Measurements from ENCODE around the gene TMEM158. TPM values are rescaled to one million over a fixed set of nuclear protein-coding genes. Genes with fewer than 3 reads are reported as not detected.

The TMEM158 gene
- total and polyA plus RNA-seq, 11 donors, result 0.31 to 3.3 (median 0.58) TPM

DNA sequence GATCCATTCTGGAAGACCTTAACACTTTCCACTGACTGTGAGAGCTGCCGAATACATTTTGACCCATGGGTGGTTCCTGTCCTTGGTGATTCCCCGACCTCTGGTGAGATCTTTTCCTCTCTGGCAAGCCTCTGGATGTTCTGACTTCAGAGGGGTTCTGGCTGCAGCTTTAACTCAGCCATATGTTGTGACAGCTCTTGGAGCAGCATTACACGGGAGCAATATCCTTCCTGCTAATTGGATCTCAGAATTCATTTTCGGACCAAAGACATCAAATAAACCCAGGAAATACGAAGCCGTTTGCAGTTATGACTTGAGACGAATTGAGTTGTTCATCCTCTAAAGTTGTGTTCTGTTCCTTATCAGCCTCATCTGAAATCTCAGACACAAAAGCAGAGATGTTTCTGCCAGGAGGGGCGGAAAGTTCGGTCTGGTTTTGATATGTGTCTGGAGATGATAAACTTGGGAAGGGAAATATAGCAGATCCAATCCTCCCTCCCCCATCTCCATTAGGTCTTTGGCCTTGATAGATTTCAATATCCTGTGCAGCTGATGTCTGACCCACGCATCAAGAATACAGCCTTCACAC, 10.0 kb downstream of the TMEM158 start:
- no peak for DNase-seq
- H3K27me3 ChIP-seq, result peaks cover 0 to 26% (median under 1%) of the 10 kb centered on the region in 9 donors
- ATAC-seq, result no peak
- no peak overlapping the region for H3K4me3 ChIP-seq
- H3K9me3 ChIP-seq, result no peaks in the 10 kb centered on the region
- no peaks in the 10 kb centered on the region for H3K4me1 ChIP-seq
- intact Hi-C loops (cut with DNase I), result loop anchor here in 3 of 10 donors (5.0 to 10.0 kb wide), 2 partner anchors 271 to 279 kb away; no protein-coding TSS in a partner anchor
- no peaks in the 10 kb centered on the region for H3K36me3 ChIP-seq
- WGBS, 4 donors, result 65 to 73% (median 69%) methylated on average over 10 of the region's 10 CpGs
- H3K27ac ChIP-seq, result no peak overlapping the region
- TF ChIP-seq, protein P1, sequence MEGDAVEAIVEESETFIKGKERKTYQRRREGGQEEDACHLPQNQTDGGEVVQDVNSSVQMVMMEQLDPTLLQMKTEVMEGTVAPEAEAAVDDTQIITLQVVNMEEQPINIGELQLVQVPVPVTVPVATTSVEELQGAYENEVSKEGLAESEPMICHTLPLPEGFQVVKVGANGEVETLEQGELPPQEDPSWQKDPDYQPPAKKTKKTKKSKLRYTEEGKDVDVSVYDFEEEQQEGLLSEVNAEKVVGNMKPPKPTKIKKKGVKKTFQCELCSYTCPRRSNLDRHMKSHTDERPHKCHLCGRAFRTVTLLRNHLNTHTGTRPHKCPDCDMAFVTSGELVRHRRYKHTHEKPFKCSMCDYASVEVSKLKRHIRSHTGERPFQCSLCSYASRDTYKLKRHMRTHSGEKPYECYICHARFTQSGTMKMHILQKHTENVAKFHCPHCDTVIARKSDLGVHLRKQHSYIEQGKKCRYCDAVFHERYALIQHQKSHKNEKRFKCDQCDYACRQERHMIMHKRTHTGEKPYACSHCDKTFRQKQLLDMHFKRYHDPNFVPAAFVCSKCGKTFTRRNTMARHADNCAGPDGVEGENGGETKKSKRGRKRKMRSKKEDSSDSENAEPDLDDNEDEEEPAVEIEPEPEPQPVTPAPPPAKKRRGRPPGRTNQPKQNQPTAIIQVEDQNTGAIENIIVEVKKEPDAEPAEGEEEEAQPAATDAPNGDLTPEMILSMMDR (IDR thresholded peaks at IDR 0.05), result no peak
- no peak for TF ChIP-seq POLR2A (IDR thresholded peaks at IDR 0.05)

DNA sequence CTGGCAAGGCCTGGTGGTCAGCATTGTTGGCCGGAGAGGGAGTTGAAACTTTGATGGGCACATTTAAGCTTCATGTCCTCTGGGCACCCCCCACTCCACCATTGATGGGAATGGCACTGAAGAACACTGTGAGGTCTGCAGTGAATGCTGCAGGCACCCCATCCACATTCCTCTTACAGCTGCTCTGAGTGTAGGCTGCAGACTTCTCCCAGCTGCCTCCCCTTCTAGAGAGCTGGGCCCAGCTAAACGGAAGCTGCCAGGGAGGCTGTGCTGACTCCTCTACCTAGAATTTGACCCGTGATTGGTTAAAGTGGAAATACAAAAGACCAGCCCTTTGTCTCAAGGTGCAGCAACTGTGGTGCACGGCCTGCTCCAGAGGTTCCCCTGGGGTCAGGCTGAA, 10.6 kb downstream of the TMEM158 start:
- Histone ChIP-seq H3K27me3 (peaks cover 0 to 25% (median 2%) of the 10 kb centered on the region in 9 donors), H3K9me3 (no peaks in the 10 kb centered on the region), H3K4me1 (peaks cover 0 to 4% (median 0%) of the 10 kb centered on the region in 12 donors), H3K4me3 (no peak overlapping the region), H3K27ac (no peak overlapping the region), H3K36me3 (no peaks in the 10 kb centered on the region)
- intact Hi-C loops (cut with DNase I), result loop anchor here in 3 of 10 donors (5.0 to 10.0 kb wide), 2 partner anchors 272 to 279 kb away; no protein-coding TSS in a partner anchor
- WGBS, 4 donors, result 71 to 89% (median 79%) methylated on average over 2 to 4 of the region's 4 CpGs
- ATAC-seq (no peak), DNase-seq (no peak)
- no peak for TF ChIP-seq POLR2A (IDR thresholded peaks at IDR 0.05)
- TF ChIP-seq, protein P1 (IDR thresholded peaks at IDR 0.05), result no peak

DNA sequence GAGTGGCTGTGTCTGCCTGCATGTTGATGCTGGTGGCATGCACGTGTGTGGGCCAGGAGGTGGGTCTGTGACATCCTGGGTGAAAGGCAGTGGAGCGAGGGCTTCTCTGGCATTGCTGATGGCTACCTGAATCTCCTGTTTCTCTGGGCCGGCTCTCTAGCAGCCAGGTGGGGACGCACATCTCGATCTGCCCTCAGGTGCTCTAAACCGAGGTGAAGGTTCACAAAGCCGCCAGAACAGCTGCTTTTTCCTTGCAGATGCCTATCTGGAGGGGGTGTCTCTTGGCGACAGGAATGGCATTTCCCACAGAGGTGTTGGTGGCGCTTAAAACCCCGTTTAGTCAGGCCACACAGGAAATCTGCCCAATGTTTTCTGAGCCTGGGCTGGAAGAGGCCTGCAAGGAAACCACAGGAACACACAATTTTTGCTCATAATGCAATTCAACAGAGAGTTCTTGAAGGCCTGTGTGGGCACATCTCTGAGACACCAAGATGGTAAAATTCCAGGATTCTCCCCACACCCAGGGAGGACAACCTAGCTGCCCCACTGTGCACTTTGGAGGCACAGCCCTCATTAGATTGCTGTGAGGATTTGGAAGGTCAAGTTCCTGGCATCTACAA, 11.9 kb downstream of the TMEM158 start:
- peaks cover 0 to 7% (median 0%) of the 10 kb centered on the region in 12 donors for H3K4me1 ChIP-seq
- peaks cover 0 to 15% (median 0%) of the 10 kb centered on the region in 9 donors for H3K27me3 ChIP-seq
- no peaks in the 10 kb centered on the region for H3K36me3 ChIP-seq
- H3K9me3 ChIP-seq, result no peaks in the 10 kb centered on the region
- ATAC-seq (no peak), DNase-seq (no peak)
- intact Hi-C loops (cut with DNase I), result loop anchor here in 3 of 10 donors (5.0 to 10.0 kb wide), 2 partner anchors 281 to 288 kb away; no protein-coding TSS in a partner anchor
- no peak overlapping the region for H3K4me3 ChIP-seq
- 75 to 80% (median 77%) methylated on average over 9 to 10 of the region's 10 CpGs for WGBS, 4 donors
- no peak for TF ChIP-seq POLR2A (IDR thresholded peaks at IDR 0.05)
- TF ChIP-seq, protein P1 (IDR thresholded peaks at IDR 0.05), result no peak
- no peak overlapping the region for H3K27ac ChIP-seq

DNA sequence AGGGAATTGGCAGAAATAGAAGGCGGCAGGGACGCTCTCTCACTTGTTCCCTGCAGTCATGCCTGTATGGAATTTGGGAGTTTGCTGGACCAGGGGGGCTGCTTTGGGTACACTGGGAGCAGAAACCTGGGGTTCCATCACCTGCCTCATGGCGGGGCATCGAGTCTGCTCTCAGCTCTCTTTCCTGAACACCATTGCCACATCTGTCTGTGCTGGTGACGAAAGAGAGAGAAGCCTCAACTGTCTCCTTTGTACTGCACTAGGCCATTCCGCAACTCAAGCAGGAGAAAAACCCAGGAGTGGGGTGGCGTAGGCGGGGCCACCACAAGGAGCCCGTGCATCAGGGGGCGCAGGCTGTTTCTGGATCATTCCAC, 14.0 kb downstream of the TMEM158 start:
- peaks cover 0 to 9% (median 0%) of the 10 kb centered on the region in 12 donors for H3K4me1 ChIP-seq
- intact Hi-C loops (cut with DNase I), result loop anchor here in 3 of 10 donors (5.0 to 10.0 kb wide), 2 partner anchors 283 to 290 kb away; no protein-coding TSS in a partner anchor
- H3K9me3 ChIP-seq, result no peaks in the 10 kb centered on the region
- TF ChIP-seq, protein P1 (IDR thresholded peaks at IDR 0.05), result no peak
- TF ChIP-seq POLR2A (IDR thresholded peaks at IDR 0.05), result no peak
- peak overlapping the region in 1 of 12 donors; percentile 69 for H3K27ac ChIP-seq
- DNase-seq (no peak), ATAC-seq (no peak)
- no peak overlapping the region for H3K4me3 ChIP-seq
- 84 to 90% (median 86%) methylated on average over 10 of the region's 10 CpGs for WGBS, 4 donors
- peaks cover 0 to 2% (median 0%) of the 10 kb centered on the region in 9 donors for H3K27me3 ChIP-seq
- no peaks in the 10 kb centered on the region for H3K36me3 ChIP-seq

Data from heart left ventricle (tissue), 16 donors.